ENCODE measurements around the gene RAB3B.
"Not testable (repeated sequence)": the region's sequence is repeated elsewhere in the genome, so short reads cannot be mapped to it uniquely, and the experiment has no call there.

Gene RAB3B

GRCh38 chr1:51875291-51875772 lies 115.2 kb downstream of the RAB3B start:
- DNase-seq (ENCODE audit: low read depth, low spot score) = no peak
- Histone ChIP-seq H3K27me3 (ENCODE audit: control insufficient read depth, insufficient read depth, low read length) (no peaks in the 10 kb centered on the region), H3K9me3 (ENCODE audit: control insufficient read depth, insufficient read depth, low read length) (no peaks in the 10 kb centered on the region), H3K27ac (ENCODE audit: low read length) (no peak overlapping the region), H3K36me3 (ENCODE audit: control insufficient read depth, insufficient read depth, low read length) (no peaks in the 10 kb centered on the region), H3K4me1 (ENCODE audit: control insufficient read depth, insufficient read depth, low read length) (no peaks in the 10 kb centered on the region; the same call in 1 of the 2 replicates), H3K4me3 (ENCODE audit: low read length) (no peak overlapping the region)
- no CpG with 5 or more reads among the region's 6 CpGs for WGBS (ENCODE audit: insufficient coverage, insufficient read length)

- WGBS (ENCODE audit: insufficient coverage, insufficient read length) = no CpG with 5 or more reads among the region's 1 CpG
- DNase-seq (ENCODE audit: low read depth, low spot score); H3K27me3 ChIP-seq (ENCODE audit: control insufficient read depth, insufficient read depth, low read length); H3K9me3 ChIP-seq (ENCODE audit: control insufficient read depth, insufficient read depth, low read length); H3K27ac ChIP-seq (ENCODE audit: low read length); H3K36me3 ChIP-seq (ENCODE audit: control insufficient read depth, insufficient read depth, low read length); H3K4me1 ChIP-seq (ENCODE audit: control insufficient read depth, insufficient read depth, low read length); H3K4me3 ChIP-seq (ENCODE audit: low read length): not testable (repeated sequence)
Observed at GRCh38 chr1:51873270-51873669, 117.2 kb downstream of the RAB3B start.

- no peaks in the 10 kb centered on the region for H3K27me3 ChIP-seq (ENCODE audit: control insufficient read depth, insufficient read depth, low read length)
- H3K4me3 ChIP-seq (ENCODE audit: low read length) = no peak overlapping the region
- WGBS (ENCODE audit: insufficient coverage, insufficient read length) = no CpG with 5 or more reads among the region's 6 CpGs
- H3K27ac ChIP-seq (ENCODE audit: low read length) = no peak overlapping the region
- no peaks in the 10 kb centered on the region for H3K36me3 ChIP-seq (ENCODE audit: control insufficient read depth, insufficient read depth, low read length)
- no peak for DNase-seq (ENCODE audit: low read depth, low spot score)
- H3K9me3 ChIP-seq (ENCODE audit: control insufficient read depth, insufficient read depth, low read length) = no peaks in the 10 kb centered on the region
- H3K4me1 ChIP-seq (ENCODE audit: control insufficient read depth, insufficient read depth, low read length) = no peaks in the 10 kb centered on the region
Observed at GRCh38 chr1:51871351-51871975, 119.0 kb downstream of the RAB3B start.

- H3K9me3 ChIP-seq (ENCODE audit: control insufficient read depth, insufficient read depth, low read length) = no peaks in the 10 kb centered on the region
- no CpG with 5 or more reads among the region's 7 CpGs for WGBS (ENCODE audit: insufficient coverage, insufficient read length)
- no peak overlapping the region for H3K4me3 ChIP-seq (ENCODE audit: low read length)
- H3K4me1 ChIP-seq (ENCODE audit: control insufficient read depth, insufficient read depth, low read length) = no peaks in the 10 kb centered on the region
- no peaks in the 10 kb centered on the region for H3K27me3 ChIP-seq (ENCODE audit: control insufficient read depth, insufficient read depth, low read length)
- no peak for DNase-seq (ENCODE audit: low read depth, low spot score)
- no peak overlapping the region for H3K27ac ChIP-seq (ENCODE audit: low read length)
- no peaks in the 10 kb centered on the region for H3K36me3 ChIP-seq (ENCODE audit: control insufficient read depth, insufficient read depth, low read length)
Observed at GRCh38 chr1:51870603-51871350, 119.7 kb downstream of the RAB3B start.

GRCh38 chr1:51867479-51868232 lies 122.8 kb downstream of the RAB3B start:
- no peaks in the 10 kb centered on the region for H3K27me3 ChIP-seq (ENCODE audit: control insufficient read depth, insufficient read depth, low read length)
- WGBS (ENCODE audit: insufficient coverage, insufficient read length) = no CpG with 5 or more reads among the region's 4 CpGs
- no peak for DNase-seq (ENCODE audit: low read depth, low spot score)
- no peaks in the 10 kb centered on the region for H3K36me3 ChIP-seq (ENCODE audit: control insufficient read depth, insufficient read depth, low read length)
- no peaks in the 10 kb centered on the region for H3K4me1 ChIP-seq (ENCODE audit: control insufficient read depth, insufficient read depth, low read length)
- H3K4me3 ChIP-seq (ENCODE audit: low read length) = no peak overlapping the region
- no peaks in the 10 kb centered on the region for H3K9me3 ChIP-seq (ENCODE audit: control insufficient read depth, insufficient read depth, low read length)
- H3K27ac ChIP-seq (ENCODE audit: low read length) = no peak overlapping the region

GRCh38 chr1:51863384-51863783 lies 127.1 kb downstream of the RAB3B start:
- H3K36me3 ChIP-seq (ENCODE audit: control insufficient read depth, insufficient read depth, low read length) = no peaks in the 10 kb centered on the region
- no CpG with 5 or more reads among the region's 2 CpGs for WGBS (ENCODE audit: insufficient coverage, insufficient read length)
- H3K27ac ChIP-seq (ENCODE audit: low read length) = no peak overlapping the region
- no peak for DNase-seq (ENCODE audit: low read depth, low spot score)
- H3K4me3 ChIP-seq (ENCODE audit: low read length) = no peak overlapping the region
- H3K27me3 ChIP-seq (ENCODE audit: control insufficient read depth, insufficient read depth, low read length) = no peaks in the 10 kb centered on the region
- no peaks in the 10 kb centered on the region for H3K9me3 ChIP-seq (ENCODE audit: control insufficient read depth, insufficient read depth, low read length)
- peaks cover 3% of the 10 kb centered on the region; the same call in 1 of the 2 replicates for H3K4me1 ChIP-seq (ENCODE audit: control insufficient read depth, insufficient read depth, low read length)

- Histone ChIP-seq H3K27me3 (ENCODE audit: control insufficient read depth, insufficient read depth, low read length) (no peaks in the 10 kb centered on the region), H3K27ac (ENCODE audit: low read length) (no peak overlapping the region), H3K36me3 (ENCODE audit: control insufficient read depth, insufficient read depth, low read length) (no peaks in the 10 kb centered on the region), H3K4me1 (ENCODE audit: control insufficient read depth, insufficient read depth, low read length) (peaks cover 3% of the 10 kb centered on the region; the same call in 1 of the 2 replicates), H3K9me3 (ENCODE audit: control insufficient read depth, insufficient read depth, low read length) (no peaks in the 10 kb centered on the region), H3K4me3 (ENCODE audit: low read length) (no peak overlapping the region)
- no peak for DNase-seq (ENCODE audit: low read depth, low spot score)
- WGBS (ENCODE audit: insufficient coverage, insufficient read length) = no CpG with 5 or more reads among the region's 5 CpGs
Observed at GRCh38 chr1:51861669-51862068, 128.8 kb downstream of the RAB3B start.

- H3K4me3 ChIP-seq (ENCODE audit: low read length) = no peak overlapping the region
- H3K9me3 ChIP-seq (ENCODE audit: control insufficient read depth, insufficient read depth, low read length) = no peaks in the 10 kb centered on the region
- no CpG with 5 or more reads among the region's 2 CpGs for WGBS (ENCODE audit: insufficient coverage, insufficient read length)
- no peak for DNase-seq (ENCODE audit: low read depth, low spot score)
- H3K27me3 ChIP-seq (ENCODE audit: control insufficient read depth, insufficient read depth, low read length) = no peaks in the 10 kb centered on the region
- H3K4me1 ChIP-seq (ENCODE audit: control insufficient read depth, insufficient read depth, low read length) = peaks cover 4% of the 10 kb centered on the region; the same call in 1 of the 2 replicates
- no peaks in the 10 kb centered on the region for H3K36me3 ChIP-seq (ENCODE audit: control insufficient read depth, insufficient read depth, low read length)
- H3K27ac ChIP-seq (ENCODE audit: low read length) = no peak overlapping the region
Observed at GRCh38 chr1:51859735-51860134, 130.8 kb downstream of the RAB3B start.

GRCh38 chr1:51859333-51859732 lies 131.2 kb downstream of the RAB3B start:
- no peaks in the 10 kb centered on the region for H3K36me3 ChIP-seq (ENCODE audit: control insufficient read depth, insufficient read depth, low read length)
- no peaks in the 10 kb centered on the region for H3K27me3 ChIP-seq (ENCODE audit: control insufficient read depth, insufficient read depth, low read length)
- H3K4me1 ChIP-seq (ENCODE audit: control insufficient read depth, insufficient read depth, low read length) = peaks cover 4% of the 10 kb centered on the region; the same call in 1 of the 2 replicates
- no peaks in the 10 kb centered on the region for H3K9me3 ChIP-seq (ENCODE audit: control insufficient read depth, insufficient read depth, low read length)
- no peak overlapping the region for H3K27ac ChIP-seq (ENCODE audit: low read length)
- DNase-seq (ENCODE audit: low read depth, low spot score) = no peak
- WGBS (ENCODE audit: insufficient coverage, insufficient read length) = no CpG with 5 or more reads among the region's 2 CpGs
- no peak overlapping the region for H3K4me3 ChIP-seq (ENCODE audit: low read length)

GRCh38 chr1:51858892-51859291 lies 131.6 kb downstream of the RAB3B start:
- Histone ChIP-seq H3K27me3 (ENCODE audit: control insufficient read depth, insufficient read depth, low read length) (no peaks in the 10 kb centered on the region), H3K9me3 (ENCODE audit: control insufficient read depth, insufficient read depth, low read length) (no peaks in the 10 kb centered on the region), H3K36me3 (ENCODE audit: control insufficient read depth, insufficient read depth, low read length) (no peaks in the 10 kb centered on the region), H3K27ac (ENCODE audit: low read length) (no peak overlapping the region), H3K4me1 (ENCODE audit: control insufficient read depth, insufficient read depth, low read length) (peaks cover 4% of the 10 kb centered on the region; the same call in 1 of the 2 replicates), H3K4me3 (ENCODE audit: low read length) (no peak overlapping the region)
- WGBS (ENCODE audit: insufficient coverage, insufficient read length) = no CpG with 5 or more reads among the region's 1 CpG
- no peak for DNase-seq (ENCODE audit: low read depth, low spot score)

Data from iPS DF 6.9 (cell line).